NCI-H2029 (cell line): ENCODE results near the gene SLC25A30.
"Not testable (repeated sequence)": the region's sequence is repeated elsewhere in the genome, so short reads cannot be mapped to it uniquely, and the experiment has no call there.

Experiments used
- DNase-seq: peaks from one replicate; lab custom pipeline; 2025; lab: John Stamatoyannopoulos, UW

SLC25A30 gene

DNA sequence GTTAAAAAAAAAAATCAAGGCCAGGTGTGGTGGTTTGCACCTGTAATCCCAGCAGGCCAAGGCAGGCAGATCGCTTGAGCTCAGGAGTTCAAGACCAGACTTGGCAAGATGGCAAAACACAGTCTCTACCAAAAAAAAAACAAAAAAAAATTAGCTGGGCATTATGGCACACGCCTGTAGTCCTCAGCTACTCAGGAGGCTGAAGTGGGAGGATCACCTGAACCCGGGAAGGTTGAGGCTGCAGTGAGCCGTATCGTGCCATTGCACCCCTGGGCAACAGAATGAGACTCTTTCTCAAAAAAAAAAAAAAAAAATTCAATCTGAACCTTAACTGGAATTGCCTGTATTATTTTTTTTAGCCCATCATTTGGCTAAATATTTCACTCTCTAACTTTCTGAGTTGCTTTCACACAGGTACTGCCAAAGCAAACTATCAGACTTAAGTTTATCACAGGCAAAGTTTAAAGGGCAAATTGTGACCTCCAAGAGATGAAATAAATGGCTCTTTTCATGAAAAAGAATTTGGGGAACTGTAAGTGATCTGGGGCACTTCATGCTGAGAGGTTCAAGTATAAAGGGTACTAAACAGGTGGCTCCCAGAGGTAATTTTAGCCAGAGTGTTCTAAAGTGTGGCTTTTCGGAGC lies 14.7 kb upstream of the SLC25A30 start:
- DNase-seq = no peak

DNA sequence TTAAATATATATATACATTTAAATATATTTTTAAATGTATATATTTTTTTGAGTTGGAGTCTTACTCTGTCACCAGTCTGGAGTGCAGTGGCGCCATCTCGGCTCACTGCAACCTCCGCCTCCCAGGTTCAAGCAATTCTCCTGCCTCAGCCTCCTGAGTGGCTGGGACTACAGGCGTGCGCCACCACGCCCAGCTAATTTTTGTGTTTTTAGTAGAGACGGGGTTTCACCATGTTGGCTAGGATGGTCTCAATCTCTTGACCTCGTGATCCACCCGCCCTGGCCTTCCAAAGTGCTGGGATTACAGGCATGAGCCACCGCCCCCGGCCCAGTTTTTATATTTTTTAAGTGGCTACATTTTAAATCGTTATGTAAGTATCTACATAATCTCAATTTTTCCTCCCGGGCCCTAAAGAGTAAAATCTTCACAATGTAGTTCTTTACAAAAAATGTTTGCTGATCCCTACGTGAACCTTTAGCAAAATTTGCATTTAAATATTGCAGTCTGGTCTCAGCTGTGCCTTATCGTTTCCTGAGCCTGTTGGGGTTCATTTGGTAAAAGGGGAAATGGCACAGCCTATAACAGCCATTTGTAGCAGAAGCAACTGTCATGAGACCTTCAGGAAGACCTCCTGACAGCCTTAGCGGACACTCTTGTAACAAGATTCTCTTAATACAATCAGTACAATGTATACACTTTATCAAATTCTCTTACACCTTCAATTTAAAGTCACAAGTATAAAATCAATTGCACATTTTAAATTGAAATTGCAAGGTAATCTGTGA lies 8.1 kb upstream of the SLC25A30 start:
- DNase-seq = not testable (repeated sequence)

DNA sequence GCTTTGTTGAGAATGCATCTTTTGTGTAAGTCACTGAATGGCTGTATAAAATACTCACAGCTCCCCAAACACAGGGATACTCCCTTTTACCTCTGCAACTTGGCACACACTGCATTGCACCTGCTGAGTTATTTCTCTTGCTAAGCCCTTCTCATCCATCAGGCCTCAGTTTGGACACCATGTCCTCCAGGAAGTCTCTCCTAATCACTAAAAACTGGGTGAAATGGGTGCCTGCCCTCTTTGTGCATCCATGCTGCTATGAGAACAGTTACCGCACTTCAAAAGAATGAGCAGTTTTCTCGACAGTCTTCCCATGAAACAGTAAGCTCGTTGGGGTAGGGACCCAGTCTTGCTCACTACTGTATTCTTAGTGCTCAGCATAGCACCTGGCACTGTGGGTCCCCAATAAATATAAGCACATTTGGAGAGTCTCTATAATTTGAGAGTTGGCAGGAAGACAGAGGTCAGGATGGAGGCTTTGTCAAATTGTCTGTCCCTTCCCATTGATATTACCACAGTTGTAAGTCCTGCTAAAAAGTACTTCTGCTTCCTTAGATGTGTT lies 4.6 kb upstream of the SLC25A30 start:
- DNase-seq = no peak

DNA sequence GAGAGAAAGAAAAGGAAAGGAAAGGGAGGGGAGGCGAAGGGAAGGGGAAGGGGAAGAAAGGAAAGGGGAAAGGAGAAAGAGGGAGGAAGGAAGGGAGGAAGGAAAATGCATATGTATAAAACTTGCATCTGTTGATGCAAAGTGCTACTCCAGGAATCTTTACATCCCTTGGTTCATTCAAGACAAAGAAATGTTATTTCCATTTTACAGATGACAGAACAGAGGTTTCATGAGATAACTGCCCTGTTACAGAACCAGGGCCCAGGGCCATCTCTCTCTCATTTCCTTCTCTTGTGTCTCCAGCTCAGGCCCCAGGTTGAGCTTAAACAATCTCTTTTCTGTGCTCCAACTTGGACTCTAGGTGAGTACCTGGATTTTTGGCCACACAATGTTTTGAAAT lies 1.8 kb upstream of the SLC25A30 start:
- no peak for DNase-seq

DNA sequence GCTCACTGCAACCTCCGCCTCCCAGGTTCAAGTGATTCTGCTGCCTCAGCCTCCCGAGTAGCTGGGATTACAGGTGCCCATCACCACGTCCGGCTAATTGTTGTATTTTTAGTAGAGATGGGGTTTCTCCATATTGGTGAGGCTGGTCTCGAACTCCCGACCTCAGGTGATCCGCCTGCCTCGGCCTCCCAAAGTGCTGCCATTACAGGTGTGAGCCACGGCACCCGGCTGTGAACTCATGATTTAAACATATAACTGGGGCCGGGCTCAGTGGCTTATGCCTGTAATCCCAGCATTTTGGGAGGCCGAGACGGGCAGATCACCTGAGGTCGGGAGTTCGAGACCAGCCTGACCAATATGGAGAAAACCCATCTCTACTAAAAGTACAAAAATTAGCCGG lies 1.2 kb upstream of the SLC25A30 start:
- DNase-seq = not testable (repeated sequence)

DNA sequence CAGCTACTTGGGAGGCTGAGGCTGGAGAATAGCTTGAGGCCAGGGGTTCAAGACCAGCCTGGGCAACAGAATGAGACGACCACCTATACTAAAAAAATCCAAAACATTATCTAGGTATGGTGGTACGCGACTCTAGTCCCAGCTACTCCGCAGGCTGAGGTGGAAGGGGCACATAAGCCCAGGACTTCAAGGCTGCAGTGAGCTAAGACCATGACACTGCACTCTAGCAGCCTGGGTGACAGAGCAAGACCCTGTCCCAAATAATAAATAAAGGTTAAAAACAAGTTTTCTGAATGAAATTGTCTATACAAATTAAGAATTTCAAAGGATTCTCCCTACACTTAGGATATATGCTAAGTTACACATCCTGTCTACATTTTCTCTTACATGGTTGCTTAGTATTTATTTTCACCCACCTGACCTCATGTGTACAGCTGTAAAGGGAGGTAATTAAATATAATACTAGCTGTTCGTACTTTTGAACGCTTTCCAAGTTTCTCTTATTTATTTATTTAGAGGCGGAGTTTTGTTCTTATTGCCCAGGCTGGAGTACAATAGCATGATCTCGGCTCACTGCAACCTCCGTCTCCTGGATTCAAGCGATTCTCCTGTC lies 1.6 kb downstream of the SLC25A30 start:
- DNase-seq = peak; percentile 52

DNA sequence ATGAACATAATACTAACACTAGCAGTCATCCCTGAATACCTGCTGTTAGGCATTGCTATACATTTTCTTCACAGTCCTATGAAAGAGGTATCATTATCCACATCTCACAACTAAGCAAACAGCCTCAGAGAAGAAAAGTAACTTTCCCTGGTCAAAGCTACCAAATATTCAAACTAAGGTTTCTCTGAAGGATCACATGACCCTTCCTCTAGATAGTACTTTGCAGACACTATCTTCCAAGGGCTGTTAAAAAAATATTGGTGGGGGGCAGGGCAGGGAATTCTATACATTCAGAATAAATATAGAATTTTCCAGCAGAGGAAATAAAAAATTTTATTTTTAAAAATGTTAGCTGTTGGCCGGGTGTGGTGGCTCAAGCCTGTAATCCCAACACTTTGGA lies 3.1 kb downstream of the SLC25A30 start:
- DNase-seq = no peak

DNA sequence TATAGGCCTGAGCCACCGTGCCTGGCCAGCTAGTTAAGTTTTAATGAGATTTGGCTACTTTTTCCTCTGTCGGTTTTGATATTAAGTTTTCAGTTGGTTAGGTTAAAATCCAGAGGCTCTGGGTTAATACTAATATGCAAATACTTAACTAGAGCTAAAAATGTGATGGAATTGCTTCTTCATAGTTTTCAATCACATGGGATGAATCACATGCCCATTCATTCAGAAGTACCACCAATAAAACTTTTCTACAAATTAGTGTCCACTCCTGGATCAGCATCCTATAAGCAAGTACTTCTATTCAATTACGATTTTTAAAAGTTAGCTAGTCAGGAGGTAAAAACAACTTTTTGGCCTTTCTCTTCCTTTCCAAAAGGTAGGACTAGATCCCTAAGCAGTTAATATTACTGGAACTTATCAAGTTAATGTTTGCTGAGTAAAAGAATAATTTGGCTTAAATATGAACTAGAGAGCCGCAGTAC lies 4.3 kb downstream of the SLC25A30 start:
- no peak for DNase-seq

DNA sequence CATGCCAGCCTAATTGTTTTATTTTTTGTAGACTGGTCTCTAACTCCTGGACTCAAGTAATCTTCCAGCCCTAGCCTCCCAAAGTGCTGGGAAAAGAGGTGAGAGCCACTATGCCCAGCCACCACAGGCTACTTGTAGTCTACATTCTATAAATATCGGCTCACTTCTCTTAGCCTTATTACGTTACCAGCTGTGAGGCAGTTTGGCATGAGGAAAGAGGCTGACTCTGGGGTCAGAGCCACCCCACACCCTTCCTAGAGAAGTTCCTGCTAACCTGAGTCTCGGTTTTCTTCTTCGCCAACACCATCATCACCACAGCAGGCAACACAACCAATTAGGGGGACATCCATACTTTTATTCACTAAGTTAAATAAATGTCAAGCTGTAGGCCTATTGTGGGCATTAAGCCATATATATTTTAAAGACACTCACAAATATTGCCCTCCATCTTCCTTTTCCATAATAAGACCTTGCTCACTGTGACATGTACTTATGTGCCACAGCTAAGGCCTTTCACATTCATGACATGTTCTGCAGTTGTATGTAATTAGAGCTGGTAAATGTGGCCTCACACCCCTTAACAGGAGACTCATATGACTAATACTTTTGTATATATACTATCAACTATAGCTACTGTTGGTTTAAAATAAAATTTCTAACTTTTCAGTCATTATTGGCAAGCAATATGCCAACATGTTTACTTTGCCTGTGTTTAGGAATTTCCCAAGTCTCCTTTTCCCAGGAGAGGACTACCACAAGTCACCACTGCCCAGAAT lies 5.7 kb downstream of the SLC25A30 start:
- DNase-seq = no peak

DNA sequence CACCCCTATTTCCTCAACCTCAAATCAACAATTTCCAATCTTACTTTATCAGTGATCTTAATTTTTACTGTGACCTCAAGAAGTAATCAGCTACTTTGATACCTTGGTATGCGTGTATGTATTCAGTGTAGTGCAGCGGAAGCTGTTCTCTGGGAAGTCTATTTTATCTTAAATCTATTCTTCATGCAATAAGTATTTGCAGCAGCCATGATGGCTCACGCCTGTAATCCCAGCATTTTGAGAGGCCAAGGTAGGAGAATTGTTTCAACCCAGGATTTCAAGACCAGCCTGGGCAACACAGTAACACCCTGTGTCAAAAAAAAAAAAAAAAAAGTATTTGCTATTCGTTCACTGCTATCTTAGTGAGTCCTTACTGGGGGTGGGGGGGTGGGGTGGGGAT lies 6.5 kb downstream of the SLC25A30 start:
- no peak for DNase-seq

DNA sequence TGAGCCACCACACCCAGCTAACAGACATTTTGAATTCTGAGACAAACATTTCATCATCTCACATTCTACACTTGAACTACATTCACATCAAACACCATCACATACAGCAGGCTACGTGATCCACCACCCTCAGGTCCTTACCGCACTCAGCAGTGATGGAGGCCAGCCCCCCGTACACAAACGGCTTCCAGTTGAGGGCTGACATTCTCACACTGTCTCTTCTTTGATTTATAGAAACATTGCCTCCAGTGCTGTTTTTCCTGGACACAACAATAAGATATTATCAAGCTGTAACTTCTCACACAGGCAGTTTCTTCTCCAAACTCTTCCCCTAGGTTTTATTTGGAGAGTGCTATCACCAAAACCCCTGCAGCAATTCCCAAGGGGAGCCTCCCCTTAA lies 7.0 kb downstream of the SLC25A30 start:
- DNase-seq = no peak

DNA sequence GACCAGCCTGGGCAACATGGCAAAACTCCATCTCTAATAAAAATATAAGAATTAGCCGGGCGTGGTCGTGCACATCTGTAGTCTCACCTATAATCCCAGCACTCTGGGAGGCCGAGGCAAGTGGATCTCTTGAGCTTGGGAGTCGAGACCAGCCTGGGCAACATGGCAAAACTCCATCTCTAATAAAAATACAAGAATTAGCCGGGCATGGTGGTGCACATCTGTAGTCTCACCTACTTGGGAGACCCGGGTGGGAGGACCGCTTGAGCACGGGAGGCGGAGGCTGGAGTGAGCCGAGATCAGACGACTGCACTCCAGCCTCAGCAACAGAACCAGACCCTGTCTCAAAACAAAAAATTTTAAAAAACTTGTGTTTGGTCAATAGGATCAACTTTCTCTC lies 7.7 kb downstream of the SLC25A30 start:
- DNase-seq = no peak

DNA sequence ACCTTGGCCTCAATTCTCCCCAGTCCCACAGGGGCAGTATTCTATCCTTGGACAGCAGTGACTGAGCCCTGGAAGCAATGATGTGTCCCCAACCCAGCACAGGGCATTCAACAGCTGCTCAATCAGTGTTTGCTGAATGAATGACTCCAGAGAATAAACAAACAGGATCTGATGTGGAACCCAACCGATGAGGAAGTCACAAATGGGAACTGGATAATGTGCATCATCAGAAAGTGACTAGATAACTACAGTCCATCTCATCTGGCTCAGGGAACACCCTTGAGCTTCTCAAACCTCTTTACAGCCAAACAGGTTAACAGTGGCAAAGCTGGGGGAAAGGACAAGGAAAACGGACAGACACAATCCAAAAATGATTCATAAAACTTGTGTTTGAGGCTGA lies 8.2 kb downstream of the SLC25A30 start:
- DNase-seq = no peak

DNA sequence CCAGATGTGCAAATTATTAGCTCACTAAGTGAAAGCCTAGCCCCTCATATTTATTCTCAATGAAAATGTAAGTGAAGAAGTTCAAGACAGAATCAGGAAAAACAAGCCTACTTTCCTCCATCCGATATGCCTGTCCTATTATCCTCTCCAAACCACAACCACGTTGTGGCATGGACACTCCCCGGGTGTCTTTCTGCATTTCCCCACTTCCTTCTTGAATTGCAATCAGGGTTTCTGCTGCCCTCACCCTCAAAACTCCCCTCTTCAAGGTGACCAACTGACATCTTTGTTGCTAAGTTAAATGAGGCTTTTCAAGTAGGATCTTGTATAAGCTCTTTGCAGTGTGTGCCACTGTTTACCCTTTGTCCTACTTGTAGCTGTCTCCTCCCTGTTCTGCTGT lies 11.8 kb downstream of the SLC25A30 start:
- no peak for DNase-seq

DNA sequence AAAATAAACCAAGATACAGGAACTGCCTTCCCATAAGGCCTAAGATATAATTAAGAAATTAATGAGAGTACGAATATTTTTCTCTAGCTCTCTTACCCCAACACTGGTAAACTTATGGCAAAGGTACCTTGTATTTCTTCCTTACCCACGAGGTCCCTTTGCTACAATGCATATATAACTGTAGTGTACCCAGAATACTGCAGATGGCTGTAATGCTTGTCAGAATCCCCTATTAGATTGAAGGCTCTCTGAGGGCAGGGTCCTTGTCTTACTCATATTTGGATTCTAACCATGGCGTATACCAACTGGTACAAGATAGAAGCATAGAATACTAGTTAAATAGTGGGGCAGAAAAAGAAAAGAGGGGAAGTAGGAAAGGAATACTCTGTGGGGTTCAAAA lies 15.1 kb downstream of the SLC25A30 start:
- DNase-seq = no peak

DNA sequence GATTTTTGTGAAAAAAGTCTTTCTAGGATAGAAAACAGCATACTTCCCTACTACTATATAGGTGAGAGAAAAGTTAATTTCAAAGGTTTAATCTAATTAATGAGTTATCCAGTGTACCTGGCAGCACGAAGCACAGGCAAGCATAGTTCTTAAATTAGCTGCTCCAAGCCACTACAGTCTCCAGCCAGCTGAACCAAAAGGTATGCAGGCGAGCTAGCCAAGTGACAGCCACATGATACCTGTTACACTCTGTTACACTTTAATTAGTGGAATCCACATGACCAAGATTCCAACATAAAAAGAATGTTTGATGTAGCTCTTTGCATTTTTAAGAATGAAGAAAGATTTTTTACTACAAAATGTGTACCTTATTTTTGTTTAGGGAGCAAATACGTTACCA lies 15.5 kb downstream of the SLC25A30 start:
- DNase-seq = no peak

DNA sequence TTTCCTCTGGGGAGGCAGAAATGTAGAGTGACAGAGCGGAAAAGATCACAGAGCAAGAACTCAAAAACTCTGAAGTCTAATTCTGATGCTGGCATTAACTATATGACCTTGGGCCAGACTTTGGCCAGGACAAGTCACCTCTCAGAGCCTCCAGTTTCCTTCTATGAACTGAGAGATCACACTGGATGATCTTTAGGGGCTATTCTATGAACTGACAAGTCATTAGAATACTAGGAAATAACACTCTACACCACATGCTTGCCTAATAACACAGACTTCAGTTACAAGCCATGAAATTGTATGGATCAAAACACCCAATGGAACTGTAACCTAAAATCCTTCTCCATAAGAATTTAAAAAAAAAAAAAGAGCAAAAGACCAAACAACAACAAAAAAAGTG lies 16.9 kb downstream of the SLC25A30 start:
- DNase-seq = no peak

DNA sequence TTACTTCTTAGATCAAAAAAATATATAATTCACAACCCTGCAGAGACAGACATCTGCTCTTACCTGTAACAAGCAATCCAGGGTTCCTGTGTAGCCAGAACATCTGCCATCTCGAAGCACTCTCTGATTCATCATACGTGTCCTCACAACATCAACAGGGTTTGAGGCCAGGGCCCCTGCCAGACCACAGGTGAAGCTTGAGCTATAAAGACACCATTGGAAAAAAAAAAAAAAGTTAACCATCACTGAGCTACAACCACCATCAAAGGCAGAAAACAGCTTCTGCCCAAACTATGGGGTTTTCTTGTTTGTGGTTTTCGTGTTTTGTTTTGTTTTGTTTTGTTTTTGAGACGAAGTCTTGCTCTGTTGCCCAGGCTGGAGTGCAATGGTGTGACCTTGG lies 19.3 kb downstream of the SLC25A30 start:
- DNase-seq = no peak

DNA sequence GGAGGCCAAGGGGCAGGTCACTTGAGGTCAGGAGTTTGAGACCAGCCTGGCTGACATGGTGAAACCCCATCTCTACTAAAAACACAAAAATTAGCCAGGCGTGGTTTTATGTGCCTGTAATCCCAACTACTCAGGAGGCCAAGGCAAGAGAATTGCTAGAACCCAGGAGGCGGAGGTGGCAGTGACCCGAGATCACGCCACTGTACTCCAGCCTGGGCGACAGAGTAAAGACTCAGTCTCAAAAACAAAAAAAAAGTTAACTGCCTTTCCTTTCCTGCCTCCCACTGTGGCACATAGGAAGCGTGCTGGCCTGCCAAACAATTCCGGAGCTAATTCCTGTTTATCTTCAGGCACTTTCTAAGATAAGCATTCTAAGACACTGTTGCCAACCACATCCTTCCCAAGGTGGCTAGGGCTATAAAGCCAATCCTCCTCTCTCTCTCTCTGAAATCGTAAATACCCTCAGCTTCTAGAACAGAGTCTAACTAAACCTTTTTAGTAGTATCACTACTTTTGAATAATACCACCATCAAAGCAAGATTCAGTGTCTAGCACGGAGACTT lies 21.6 kb downstream of the SLC25A30 start:
- no peak for DNase-seq

DNA sequence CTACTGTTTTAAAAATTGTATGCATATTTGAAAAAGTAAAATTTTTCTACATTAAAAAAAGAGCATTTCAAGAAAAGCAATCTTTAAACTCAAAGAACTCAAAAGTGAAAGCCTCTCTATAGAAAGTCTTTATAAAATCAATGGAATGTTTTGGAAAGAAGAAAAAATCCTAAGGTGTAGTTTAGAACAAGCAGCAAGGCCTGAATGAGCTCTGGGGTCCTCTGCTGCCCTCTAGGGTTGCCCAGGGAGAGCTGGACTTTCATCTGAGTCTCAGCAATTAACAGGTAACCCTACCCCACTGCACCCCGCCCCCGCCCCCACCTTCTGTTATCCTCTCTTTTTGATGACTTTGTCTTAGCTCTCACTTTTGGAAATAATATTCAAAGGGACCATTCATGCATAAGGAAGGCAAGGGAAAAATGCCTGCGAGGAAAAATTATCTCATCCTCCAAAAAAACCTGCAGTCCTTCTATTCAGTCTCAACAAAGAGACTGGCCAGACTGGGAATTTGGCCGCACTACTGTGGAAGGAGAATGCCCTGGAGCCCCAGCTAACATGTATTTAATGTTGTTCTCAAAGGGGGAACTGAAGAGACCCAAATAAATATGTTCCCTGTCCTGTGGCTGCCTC lies 24.1 kb downstream of the SLC25A30 start:
- DNase-seq = no peak

DNA sequence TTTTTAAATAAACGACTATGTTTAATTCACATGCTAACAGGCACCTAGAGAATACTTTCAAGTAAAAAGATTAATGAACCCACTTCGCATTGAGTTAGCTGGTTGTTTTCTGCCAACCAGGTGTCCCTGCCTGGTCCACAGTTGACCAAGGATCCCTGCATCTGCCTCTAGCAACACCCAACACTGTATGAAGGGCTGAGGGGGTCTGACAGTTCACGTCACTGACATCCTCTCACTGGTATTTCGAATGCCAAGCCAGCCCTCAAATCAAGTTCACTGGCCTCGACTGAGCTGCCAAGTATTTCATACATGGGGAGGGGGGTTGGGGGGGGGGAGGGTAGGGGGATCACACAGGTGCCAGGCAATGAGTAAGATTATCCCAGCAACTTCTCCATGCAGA lies 25.4 kb downstream of the SLC25A30 start:
- no peak for DNase-seq
